WERI-Rb-1 (cell line): ENCODE measurements around the gene TSPAN14.

ENCODE experiments used
- DNase-seq: peaks from one replicate; pipeline ENCODE4 v3.0.0-alpha.2; 2020
- H3K27ac ChIP-seq: fragments of 250-450 bp; sonication (Bioruptor Pico); 2 replicates; pipeline ENCODE4 v1.5.1; 2020; ENCODE audit warnings: mild to moderate bottlenecking, moderate library complexity
- H3K27me3 ChIP-seq: fragments of 250-450 bp; sonication (Bioruptor Pico); 2 replicates; pipeline ENCODE4 v1.5.1; 2021; ENCODE audit warnings: mild to moderate bottlenecking, low read depth, moderate library complexity; ENCODE audit not compliant: insufficient read depth, severe bottlenecking
- H3K36me3 ChIP-seq: fragments of 250-450 bp; sonication (Bioruptor Pico); 2 replicates; pipeline ENCODE4 v1.5.1; 2020; ENCODE audit warnings: mild to moderate bottlenecking, moderate library complexity
- H3K4me3 ChIP-seq: 2 replicates; pipeline ENCODE4 v1.5.1; 2011; ENCODE audit warnings: low read depth, mild to moderate bottlenecking, control low read depth, low read length
- H3K9me3 ChIP-seq: fragments of 250-450 bp; sonication (Bioruptor Pico); 2 replicates; pipeline ENCODE4 v1.5.1; 2021; ENCODE audit warnings: mild to moderate bottlenecking, moderate library complexity; ENCODE audit not compliant: severe bottlenecking
- TF ChIP-seq, protein P1 (sequence below): IDR thresholded peaks from 2 replicates; pipeline ENCODE4 v1.5.1; 2011; ENCODE audit warnings: low read depth, mild to moderate bottlenecking, control low read depth, inconsistent platforms, low read length

TSPAN14 gene

DNA sequence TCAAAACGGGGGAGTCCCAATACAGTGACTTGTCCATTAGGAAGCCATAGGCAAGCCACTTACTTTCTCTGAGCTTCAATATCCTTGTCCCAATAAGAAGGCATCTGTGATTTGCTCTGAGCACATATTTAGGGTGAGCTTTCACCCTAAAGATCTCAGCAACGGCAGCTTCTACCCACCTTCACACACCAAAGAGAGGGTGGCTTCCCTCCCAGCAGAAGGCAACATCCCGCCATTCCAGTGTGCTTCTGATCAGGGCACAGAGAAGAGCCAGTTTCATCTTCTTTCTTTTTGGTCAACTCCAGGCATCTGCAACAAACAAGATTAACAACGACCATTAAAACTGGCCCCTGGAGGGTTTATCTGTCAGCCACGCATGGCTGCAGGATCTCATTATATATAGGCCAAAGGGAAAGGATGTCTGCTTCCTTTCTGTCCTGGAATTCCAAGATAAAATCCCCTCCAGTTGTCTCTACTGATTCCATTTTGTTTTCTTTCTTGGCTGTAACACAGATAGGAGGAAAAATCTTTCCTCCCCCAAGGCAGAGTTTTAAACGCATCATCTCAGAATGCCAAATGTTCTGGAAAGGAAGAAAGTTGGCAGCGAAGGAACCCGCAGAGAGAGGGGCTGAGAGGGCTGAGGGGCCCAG is 83.1 kb downstream of the TSPAN14 start:
- Histone ChIP-seq H3K9me3 (no peaks in the 10 kb centered on the region), H3K4me3 (no peak overlapping the region), H3K27me3 (no peaks in the 10 kb centered on the region), H3K36me3 (no peaks in the 10 kb centered on the region), H3K27ac (no peak overlapping the region)
- TF ChIP-seq, protein P1, sequence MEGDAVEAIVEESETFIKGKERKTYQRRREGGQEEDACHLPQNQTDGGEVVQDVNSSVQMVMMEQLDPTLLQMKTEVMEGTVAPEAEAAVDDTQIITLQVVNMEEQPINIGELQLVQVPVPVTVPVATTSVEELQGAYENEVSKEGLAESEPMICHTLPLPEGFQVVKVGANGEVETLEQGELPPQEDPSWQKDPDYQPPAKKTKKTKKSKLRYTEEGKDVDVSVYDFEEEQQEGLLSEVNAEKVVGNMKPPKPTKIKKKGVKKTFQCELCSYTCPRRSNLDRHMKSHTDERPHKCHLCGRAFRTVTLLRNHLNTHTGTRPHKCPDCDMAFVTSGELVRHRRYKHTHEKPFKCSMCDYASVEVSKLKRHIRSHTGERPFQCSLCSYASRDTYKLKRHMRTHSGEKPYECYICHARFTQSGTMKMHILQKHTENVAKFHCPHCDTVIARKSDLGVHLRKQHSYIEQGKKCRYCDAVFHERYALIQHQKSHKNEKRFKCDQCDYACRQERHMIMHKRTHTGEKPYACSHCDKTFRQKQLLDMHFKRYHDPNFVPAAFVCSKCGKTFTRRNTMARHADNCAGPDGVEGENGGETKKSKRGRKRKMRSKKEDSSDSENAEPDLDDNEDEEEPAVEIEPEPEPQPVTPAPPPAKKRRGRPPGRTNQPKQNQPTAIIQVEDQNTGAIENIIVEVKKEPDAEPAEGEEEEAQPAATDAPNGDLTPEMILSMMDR = no peak
- DNase-seq = no peak

DNA sequence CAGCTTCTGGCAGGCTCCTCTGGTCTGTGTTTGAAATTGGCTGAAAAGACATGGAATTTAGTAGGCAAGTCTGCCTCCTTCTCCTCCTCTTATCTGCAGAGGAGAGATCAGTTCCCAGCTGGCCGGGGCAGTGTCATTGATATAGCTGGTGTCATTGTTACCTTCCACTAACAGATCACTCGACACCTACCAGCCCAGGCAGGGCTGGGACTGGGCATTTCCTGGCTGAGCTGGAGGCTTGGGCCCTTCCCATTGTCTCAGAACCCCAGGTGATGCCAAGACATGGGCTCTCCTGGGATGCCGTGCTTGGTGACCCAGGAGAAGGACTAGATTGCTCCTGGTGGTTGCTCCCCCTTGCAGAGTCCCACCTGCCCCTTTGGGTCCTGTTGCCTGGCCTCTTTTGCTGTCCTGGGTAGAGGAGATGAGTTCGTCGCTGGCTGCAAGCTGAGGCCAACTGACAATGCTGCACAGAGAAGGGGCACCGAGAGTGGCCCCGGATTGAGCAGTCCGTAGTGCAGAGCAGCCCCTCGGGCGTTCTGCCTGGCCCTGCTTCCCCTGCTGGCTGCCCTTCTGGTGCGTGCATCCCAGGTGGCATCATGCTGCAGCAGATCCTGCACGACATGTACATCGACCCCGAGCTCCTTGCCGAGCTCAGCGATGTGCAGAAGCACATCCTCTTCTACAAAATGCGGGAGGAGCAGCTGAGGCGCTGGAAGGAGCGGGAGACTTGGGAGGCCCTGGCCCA is 83.8 kb downstream of the TSPAN14 start, which contains the start of gene SH2D4B:
Gene SH2D4B (plus strand): TSS at position 167 of the 745 bp plus-strand sequence. CDS start 430 bp downstream, at position 597.
- no peak within 1 kb of the TSS for H3K4me3 ChIP-seq
- no peaks in the 10 kb centered on the region for H3K27me3 ChIP-seq
- DNase-seq = no peak
- no peaks in the 10 kb centered on the region for H3K9me3 ChIP-seq
- TF ChIP-seq, protein P1 = no peak
- no peak within 1 kb of the TSS for H3K27ac ChIP-seq
- no peaks in the 10 kb centered on the region for H3K36me3 ChIP-seq

DNA sequence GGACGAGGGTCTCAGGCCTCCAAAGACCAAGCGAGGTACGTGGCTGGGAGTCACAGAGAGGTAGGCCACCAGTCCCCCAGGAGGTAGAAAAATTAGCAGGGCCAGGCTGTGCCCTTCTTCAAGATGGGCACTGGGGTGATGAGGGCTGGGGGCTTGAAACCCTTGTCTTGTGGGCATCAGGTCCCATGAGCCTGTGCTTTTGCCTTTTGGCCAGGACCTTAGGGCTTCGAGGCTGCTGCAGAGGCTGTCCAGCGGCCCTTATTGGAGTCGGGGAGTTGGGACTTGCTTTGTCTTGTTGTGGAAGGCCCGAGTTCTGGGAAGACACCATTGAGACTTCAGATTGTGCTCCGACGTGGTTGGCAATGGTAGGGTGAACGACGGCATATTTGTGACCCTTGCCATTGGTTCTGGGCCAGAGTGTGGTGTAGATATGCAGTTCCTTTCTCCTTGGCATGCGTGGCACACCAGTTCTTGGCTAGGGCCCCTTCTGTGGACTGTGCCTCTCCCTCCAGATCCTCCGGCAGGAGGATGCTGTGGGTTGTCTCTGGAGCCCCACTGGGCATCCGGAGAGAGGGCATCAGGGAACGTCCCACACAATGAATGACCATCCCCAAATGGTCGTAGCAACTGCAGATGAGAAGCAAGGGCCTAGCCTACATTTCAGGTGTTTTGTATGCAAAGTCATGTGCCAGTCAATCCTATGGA is 84.5 kb downstream of the TSPAN14 start:
- TF ChIP-seq, protein P1 = no peak
- DNase-seq = no peak
- Histone ChIP-seq H3K27ac (no peak overlapping the region), H3K9me3 (no peaks in the 10 kb centered on the region), H3K36me3 (no peaks in the 10 kb centered on the region), H3K27me3 (no peaks in the 10 kb centered on the region), H3K4me3 (no peak overlapping the region)

DNA sequence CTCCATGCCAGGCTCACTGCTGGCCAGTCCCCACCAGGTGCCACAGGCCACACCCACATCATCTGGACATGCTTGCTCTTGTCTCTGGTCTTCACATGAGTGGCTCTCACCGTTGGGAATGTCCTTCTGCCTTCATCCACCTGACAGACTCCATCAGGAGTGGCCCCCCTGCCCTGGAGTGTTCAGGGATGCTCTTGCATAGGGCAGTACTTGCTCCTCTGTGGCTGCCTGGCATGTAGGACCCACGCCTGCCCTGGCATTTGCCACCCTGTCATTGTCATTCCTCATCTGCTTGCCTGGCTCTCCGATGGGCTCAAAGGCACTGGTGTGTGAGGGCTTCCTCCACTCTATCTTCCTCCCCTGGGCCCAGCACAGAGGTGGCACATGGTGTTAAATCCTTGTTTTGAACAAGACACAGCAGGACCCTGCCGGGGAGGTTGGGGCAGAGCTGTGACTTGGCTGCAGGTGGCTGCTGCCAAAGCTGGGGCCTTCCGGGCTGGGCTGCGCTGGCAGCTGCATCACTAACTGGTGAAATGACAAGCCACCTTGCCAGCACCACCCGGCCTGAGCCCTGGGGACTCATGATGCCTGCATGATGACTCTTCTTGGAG is 85.4 kb downstream of the TSPAN14 start:
- H3K27me3 ChIP-seq = no peaks in the 10 kb centered on the region
- H3K4me3 ChIP-seq = no peak overlapping the region
- H3K27ac ChIP-seq = no peak overlapping the region

DNA sequence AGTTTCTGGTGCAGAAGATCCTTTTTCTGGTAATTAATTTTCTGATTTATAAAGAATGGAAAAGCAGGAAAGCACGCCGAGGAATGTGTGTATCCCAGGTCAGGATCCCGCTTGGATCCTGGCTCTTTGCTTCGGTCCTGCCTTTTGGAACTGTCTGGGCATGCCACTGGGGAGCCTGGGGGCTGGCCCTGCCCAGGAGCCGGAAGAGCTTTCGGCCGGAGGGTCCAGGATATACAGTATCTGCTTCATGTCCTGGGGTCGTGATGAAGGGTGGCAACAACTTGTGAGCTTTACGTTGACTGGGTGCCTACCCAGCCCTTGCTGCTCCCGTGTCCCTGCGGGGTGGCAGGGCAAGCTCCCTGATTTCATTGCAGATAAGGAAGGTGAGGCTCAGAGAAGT is 86.0 kb downstream of the TSPAN14 start:
- Histone ChIP-seq H3K36me3 (no peaks in the 10 kb centered on the region), H3K4me3 (no peak overlapping the region), H3K27ac (no peak overlapping the region), H3K27me3 (no peaks in the 10 kb centered on the region), H3K9me3 (no peaks in the 10 kb centered on the region)
- no peak for DNase-seq
- TF ChIP-seq, protein P1 = no peak

More for the DNA sequence above, 85.4 kb downstream of the TSPAN14 start:
- TF ChIP-seq, protein P1 = no peak
- Histone ChIP-seq H3K36me3 (no peaks in the 10 kb centered on the region), H3K9me3 (no peaks in the 10 kb centered on the region)
- no peak for DNase-seq
